Omental fat pad (tissue), 4 donors: ENCODE results near the gene RARS2. TPM values are rescaled to one million over a fixed set of nuclear protein-coding genes. Genes with fewer than 3 reads are reported as not detected.

Source experiments
- ATAC-seq: fragments of 150-250 bp; one replicate; pipeline ENCODE4 v1.9.1; 2016; ENCODE audit warnings: mild to moderate bottlenecking, moderate library complexity; ENCODE audit not compliant: low FRiP score
- DNase-seq: peaks from one replicate; pipeline ENCODE4 v3.0.0-alpha.2; 2019; ENCODE audit warnings: low spot score
- CTCF ChIP-seq, 3 donors: fragments of 450-650 bp; IDR thresholded peaks; one replicate each; pipeline ENCODE4 v1.5.1; 2016 to 2017; ENCODE audit warnings: antibody characterized with exemption in 3 of 3, mild to moderate bottlenecking in 3 of 3, moderate library complexity in 2 of 3
- total RNA-seq, 4 donors: library from RNA; depleted of rRNA; stranded (reverse); fragments of >200 nt; gene quantifications; one replicate each; pipeline ENCODE4 v1.1.0, GENCODE V29; 2016

Gene RARS2
- total RNA-seq, 4 donors from 2014 or later = 21.8 to 43.2 (median 22.9) TPM

GRCh38 chr6:87574237-87574804 lies 15.5 kb downstream of the RARS2 start:
- DNase-seq (no peak), ATAC-seq (no peak)
- no peak for TF ChIP-seq CTCF (IDR thresholded peaks at IDR 0.05)

- ATAC-seq (no peak), DNase-seq (no peak)
- no peak for TF ChIP-seq CTCF (IDR thresholded peaks at IDR 0.05)
Observed at GRCh38 chr6:87573307-87574024, 16.3 kb downstream of the RARS2 start.

DNA sequence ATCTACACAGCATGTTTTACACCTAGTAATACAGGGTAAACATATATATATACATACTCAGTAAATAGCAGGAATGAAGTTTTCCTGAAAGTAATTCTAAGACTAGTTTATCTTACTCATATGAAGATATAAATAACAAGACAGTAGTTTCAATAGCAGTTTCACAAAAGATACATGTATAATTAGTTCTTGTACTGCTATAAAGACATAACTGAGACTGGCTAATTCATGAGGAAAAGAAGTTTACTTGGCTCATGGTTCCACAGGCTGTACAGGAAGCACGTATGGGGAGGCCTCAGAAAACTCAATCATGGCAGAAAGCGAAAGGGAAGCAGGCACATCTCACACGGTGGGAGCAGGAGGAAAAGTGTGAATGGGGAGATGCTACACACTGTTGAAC lies 16.9 kb downstream of the RARS2 start:
- DNase-seq = no peak
- ATAC-seq = no peak
- no peak for TF ChIP-seq CTCF (IDR thresholded peaks at IDR 0.05)

- ATAC-seq = no peak
- DNase-seq = no peak
- no peak for TF ChIP-seq CTCF (IDR thresholded peaks at IDR 0.05)
Observed at GRCh38 chr6:87572021-87572420, 17.8 kb downstream of the RARS2 start.

GRCh38 chr6:87561017-87561416 lies 28.8 kb downstream of the RARS2 start:
- TF ChIP-seq CTCF (IDR thresholded peaks at IDR 0.05) = no peak
- DNase-seq = no peak
- no peak for ATAC-seq

GRCh38 chr6:87558446-87558845 lies 31.3 kb downstream of the RARS2 start:
- ATAC-seq = no peak
- no peak for DNase-seq
- TF ChIP-seq CTCF (IDR thresholded peaks at IDR 0.05) = no peak

GRCh38 chr6:87555506-87555905 lies 34.3 kb downstream of the RARS2 start:
- DNase-seq = no peak
- ATAC-seq = no peak

More at GRCh38 chr6:87555506-87555905, 34.3 kb downstream of the RARS2 start:
- TF ChIP-seq CTCF (IDR thresholded peaks at IDR 0.05) = no peak
